Measurements from ENCODE around the gene FCN1.

Gene FCN1

GRCh38 chr9:134912126-134912840 lies 5.4 kb downstream of the FCN1 start:
- Histone ChIP-seq H3K27me3 (ENCODE audit: control insufficient read depth, insufficient read depth, low read length) (no peaks in the 10 kb centered on the region), H2AFZ (no peak overlapping the region), H3K9me3 (ENCODE audit: control insufficient read depth, low read length) (no peaks in the 10 kb centered on the region), H3K36me3 (ENCODE audit: control insufficient read depth, insufficient read depth, low read length) (no peaks in the 10 kb centered on the region), H3K4me2 (ENCODE audit: low read length) (no peak overlapping the region), H3K79me2 (no peaks in the 10 kb centered on the region), H3K4me3 (ENCODE audit: low read depth, low read length) (no peak overlapping the region), H3K27ac (no peak overlapping the region), H3K9ac (no peak overlapping the region), H3K4me1 (no peaks in the 10 kb centered on the region)
- TF ChIP-seq CTCF (IDR thresholded peaks at IDR 0.05): no peak

- no peak overlapping the region for H2AFZ ChIP-seq
- no peaks in the 10 kb centered on the region for H3K79me2 ChIP-seq
- no peak for TF ChIP-seq CTCF (IDR thresholded peaks at IDR 0.05)
- H3K9me3 ChIP-seq (ENCODE audit: control insufficient read depth, low read length): no peaks in the 10 kb centered on the region
- no peak overlapping the region for H3K4me3 ChIP-seq (ENCODE audit: low read depth, low read length)
- no peaks in the 10 kb centered on the region for H3K36me3 ChIP-seq (ENCODE audit: control insufficient read depth, insufficient read depth, low read length)
- H3K4me1 ChIP-seq: no peaks in the 10 kb centered on the region
- no peak overlapping the region for H3K9ac ChIP-seq
- no peak overlapping the region for H3K27ac ChIP-seq
- H3K4me2 ChIP-seq (ENCODE audit: low read length): no peak overlapping the region
- H3K27me3 ChIP-seq (ENCODE audit: control insufficient read depth, insufficient read depth, low read length): no peaks in the 10 kb centered on the region
These were observed 7.9 kb downstream of the FCN1 start for GRCh38 chr9:134909511-134910481.

- Histone ChIP-seq H3K9ac (no peak overlapping the region), H3K4me1 (no peaks in the 10 kb centered on the region), H3K36me3 (ENCODE audit: control insufficient read depth, insufficient read depth, low read length) (no peaks in the 10 kb centered on the region), H3K79me2 (no peaks in the 10 kb centered on the region), H3K4me2 (ENCODE audit: low read length) (no peak overlapping the region), H2AFZ (no peak overlapping the region), H3K4me3 (ENCODE audit: low read depth, low read length) (no peak overlapping the region), H3K9me3 (ENCODE audit: control insufficient read depth, low read length) (no peaks in the 10 kb centered on the region), H3K27ac (no peak overlapping the region), H3K27me3 (ENCODE audit: control insufficient read depth, insufficient read depth, low read length) (no peaks in the 10 kb centered on the region)
- TF ChIP-seq CTCF (IDR thresholded peaks at IDR 0.05): no peak
These were observed 9.0 kb downstream of the FCN1 start for GRCh38 chr9:134908524-134909309.

GRCh38 chr9:134902936-134903335 lies 14.8 kb downstream of the FCN1 start:
- no peak for TF ChIP-seq CTCF (IDR thresholded peaks at IDR 0.05)
- Histone ChIP-seq H3K27me3 (ENCODE audit: control insufficient read depth, insufficient read depth, low read length) (no peaks in the 10 kb centered on the region), H3K27ac (no peak overlapping the region), H3K79me2 (no peaks in the 10 kb centered on the region), H3K4me3 (ENCODE audit: low read depth, low read length) (no peak overlapping the region), H2AFZ (no peak overlapping the region), H3K9me3 (ENCODE audit: control insufficient read depth, low read length) (no peaks in the 10 kb centered on the region), H3K36me3 (ENCODE audit: control insufficient read depth, insufficient read depth, low read length) (no peaks in the 10 kb centered on the region), H3K4me2 (ENCODE audit: low read length) (no peak overlapping the region), H3K4me1 (peaks cover 8% of the 10 kb centered on the region), H3K9ac (no peak overlapping the region)
